Stimulated activated CD4-positive, alpha-beta T cell treated with anti-CD3 and anti-CD28 coated beads, Interleukin-4, amount 100 ng/mL, for 48 hours (primary cell): Measurements from ENCODE around the gene EPHB2.
"Not testable (repeated sequence)": the region's sequence is repeated elsewhere in the genome, so short reads cannot be mapped to it uniquely, and the experiment has no call there.

Experiments
- DNase-seq, 2 donors: peaks; one replicate each; pipeline ENCODE4 v3.0.0-alpha.2; 2020; ENCODE audit warnings: low read depth in 2 of 2

Gene EPHB2

GRCh38 chr1:22710701-22711049, at the start of gene EPHB2:
Gene EPHB2 (plus strand): TSS chr1:22710839. CDS start chr1:22710983, 144 bp downstream.
- peak in 1 of 2 donors; percentile 13 for DNase-seq

DNA sequence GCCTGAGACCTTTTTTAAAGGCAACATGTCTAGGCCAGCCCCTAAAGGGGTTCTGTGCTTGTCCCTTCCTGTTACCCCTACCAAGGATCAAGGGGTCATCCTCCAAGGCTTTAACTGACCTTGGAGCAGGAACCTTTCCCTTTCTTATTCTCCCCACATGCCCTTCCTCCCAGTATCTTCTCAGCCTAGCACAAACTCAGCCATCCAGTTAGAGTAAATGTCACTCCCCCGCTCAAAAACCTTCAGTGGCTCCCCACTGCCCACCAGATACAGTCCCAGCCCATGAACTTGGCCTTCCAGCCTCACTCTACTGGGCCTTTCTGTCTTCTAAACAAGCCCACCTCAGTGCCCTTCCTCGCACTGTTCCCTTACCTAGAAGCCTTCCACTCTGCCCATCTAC, 48.8 kb upstream of the EPHB2 start:
- no peak for DNase-seq

- no peak for DNase-seq
Observed at GRCh38 chr1:22662318-22662717, 48.3 kb upstream of the EPHB2 start.

DNA sequence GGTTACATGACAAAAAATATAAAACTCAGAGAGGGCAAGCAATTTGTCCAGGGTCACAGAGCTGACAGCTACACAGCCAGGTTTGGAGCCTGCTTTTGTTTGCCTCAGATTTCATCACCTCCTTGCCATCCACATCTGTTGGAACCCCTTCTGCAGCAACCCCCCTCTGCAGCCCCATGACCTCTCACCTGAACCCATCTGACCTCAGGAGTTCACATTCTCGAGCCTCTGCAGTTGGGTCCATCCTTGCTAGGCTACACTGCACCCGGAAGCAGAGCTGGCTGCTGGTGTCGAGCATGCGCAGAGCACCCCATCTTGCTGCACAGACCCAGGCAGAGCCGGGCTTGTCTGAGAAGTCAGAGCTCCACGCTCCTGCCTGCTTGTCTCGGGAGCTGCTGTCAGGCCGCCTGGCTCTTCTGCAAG, 47.6 kb upstream of the EPHB2 start:
- DNase-seq: no peak

DNA sequence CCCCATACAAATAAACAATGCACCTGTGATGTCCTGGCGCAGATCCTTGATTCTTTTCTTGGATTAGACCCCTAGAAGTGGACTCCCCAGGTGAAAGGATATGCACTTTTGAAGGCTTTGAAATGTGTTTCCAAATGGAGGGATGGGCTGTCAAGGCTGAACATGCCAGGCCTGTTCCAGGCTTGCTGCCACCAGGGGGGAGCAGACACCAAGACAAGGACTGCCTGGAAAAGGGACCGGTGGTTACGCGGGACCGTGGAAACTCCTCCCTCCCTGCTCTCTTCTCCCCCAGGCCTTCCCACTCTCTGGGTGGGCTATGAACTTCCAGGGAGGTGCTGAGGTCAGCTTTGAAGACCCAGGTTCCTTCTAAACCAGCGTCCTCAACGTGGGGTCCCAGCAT, 44.9 kb upstream of the EPHB2 start:
- DNase-seq: no peak

GRCh38 chr1:22666412-22666811, 44.2 kb upstream of the EPHB2 start:
- no peak for DNase-seq

DNA sequence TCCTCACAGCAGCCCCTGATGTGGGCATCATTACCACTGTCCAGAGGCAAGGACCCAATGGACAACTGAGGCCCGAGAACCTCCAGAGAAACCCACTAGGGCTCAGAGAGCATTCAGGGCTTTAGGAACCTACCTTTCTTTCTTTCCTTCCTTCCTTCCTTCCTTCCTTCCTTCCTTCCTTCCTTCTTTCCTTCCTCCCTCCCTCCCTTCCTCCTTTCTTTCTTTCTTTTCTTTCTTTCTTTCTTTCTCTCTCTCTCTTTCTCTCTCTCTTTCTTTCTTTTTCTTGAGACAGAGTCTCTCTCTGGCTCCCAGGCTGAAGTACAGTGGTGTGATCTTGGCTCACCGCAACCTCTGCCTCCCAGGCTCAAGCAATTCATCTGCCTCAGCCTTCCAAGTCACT, 41.8 kb upstream of the EPHB2 start:
- not testable (repeated sequence) for DNase-seq

DNA sequence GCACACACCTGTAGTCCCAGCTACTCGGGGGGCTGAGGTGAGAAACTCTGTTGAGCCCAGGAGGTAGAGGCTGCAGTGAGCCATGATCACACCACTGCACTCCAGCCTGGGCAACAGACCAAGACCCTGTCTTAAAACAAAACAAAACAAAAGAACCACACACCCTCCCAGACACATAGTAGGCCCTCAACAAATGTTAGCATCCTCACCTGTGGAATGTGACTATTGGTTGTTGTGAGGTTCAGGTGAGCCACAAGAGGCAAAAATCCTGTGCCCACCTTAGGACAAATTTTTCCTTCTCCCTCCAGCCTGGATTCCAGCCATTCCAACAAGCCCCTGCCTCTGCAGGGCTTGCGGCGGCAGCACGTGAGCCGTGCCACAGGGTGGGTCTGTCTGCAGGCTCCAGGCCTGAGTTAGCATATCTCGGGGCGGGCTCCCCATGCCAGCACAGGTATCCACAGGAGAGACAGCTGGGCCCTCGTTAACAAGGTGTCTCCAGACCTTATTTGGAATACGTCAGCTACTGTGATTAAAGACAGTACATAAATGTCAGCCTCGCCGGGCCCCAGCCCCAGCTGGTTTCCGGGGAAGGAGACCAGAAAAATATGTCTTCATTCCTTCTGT, 40.2 kb upstream of the EPHB2 start:
- DNase-seq: no peak

- no peak for DNase-seq
Observed at GRCh38 chr1:22671999-22672398, 38.6 kb upstream of the EPHB2 start.

DNA sequence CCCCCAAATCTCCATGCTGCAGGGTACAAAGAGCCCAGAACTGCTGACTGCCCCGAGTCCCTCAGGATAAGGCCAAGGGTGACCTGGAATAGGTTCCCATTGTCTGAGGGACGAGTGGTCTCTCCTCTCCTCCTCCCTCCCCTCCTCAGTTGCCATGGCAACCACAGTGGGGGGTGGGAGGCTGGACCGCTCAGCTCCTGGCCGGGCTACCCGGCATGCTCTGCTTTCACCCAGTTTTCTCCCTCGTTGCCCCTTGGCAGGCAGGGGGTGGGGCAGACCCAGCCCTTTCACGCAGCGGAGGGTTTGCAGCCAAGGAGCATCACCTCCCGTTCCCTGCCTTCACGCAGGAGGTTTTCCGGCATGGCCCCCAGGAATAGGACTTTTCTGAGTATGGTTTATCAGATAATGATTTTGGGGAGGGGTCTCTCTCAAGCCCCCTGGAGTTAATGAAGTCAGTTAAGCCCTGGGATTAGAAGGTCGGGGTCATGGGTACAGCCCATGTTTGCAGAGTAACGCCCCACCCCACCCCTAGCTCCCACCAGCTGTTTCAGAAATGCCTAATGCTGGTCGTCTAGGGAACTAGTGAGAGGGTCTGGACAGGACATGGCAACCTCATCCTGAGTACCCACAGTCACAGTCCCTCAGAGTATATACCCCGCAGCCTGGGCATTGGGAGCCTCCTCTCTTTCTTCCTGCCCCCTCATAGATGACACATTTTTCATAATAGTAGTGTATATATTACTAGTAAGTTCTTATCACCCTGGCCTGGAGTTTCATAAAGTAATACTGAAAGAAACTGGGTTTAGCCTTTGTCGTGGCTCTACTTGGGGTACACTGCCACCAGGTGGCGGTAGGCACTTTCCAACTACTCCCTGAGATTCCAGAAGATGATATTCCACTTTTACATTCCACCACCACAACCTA, 36.9 kb upstream of the EPHB2 start:
- DNase-seq: peak; percentile 28 to 32

DNA sequence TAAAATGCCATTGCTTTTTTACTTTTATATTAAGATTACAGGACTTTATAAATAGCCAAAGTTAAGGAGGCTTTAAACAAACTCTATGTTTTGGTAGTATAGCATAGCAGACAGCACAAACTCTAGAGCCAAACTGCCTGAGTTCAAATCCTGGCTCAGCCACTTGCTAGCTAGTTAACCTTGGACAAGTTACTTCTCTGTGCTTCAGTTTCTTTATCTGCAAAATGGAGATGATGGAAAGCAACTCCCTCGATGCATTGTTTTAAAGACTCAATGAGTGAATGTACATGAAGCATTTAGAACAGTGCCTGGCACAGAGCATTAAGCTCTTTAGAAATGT, 36.3 kb upstream of the EPHB2 start:
- no peak for DNase-seq

- not testable (repeated sequence) for DNase-seq
Observed at GRCh38 chr1:22676151-22676550, 34.5 kb upstream of the EPHB2 start.

DNA sequence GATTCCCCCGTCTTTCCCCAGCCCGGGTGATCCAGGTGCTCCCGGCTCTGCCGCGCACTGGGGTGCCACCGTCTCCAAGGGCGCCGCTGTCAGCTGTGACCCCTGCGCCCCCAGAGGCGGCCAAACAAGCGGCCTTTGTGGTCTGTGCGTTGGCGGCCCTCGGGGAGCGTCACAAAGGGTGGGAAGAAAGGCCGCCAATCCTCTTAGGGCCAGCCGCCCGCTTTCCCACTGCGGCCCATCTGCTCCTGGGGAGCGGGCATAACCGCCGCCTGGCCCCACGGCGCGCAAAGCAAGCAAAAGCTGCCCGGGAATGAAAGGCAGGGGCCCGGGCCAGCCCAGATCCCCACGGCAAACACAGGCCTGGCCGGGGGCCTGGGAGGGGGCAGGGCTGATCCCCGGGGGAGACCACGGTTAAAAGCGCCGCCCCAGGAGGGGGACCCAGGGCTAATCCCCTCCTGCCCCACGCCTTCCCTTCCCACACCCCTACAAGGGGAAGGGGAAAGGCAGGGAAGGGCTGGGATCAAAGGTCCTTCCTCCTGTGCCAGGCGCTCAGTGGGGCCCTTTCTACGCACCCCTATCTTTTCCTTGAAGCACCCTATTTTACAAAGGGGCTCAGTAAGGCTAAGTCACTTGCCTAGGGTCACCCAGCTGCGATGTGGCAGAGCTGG, 33.6 kb upstream of the EPHB2 start:
- DNase-seq: no peak

- DNase-seq: no peak
Observed at GRCh38 chr1:22677931-22678896, 32.4 kb upstream of the EPHB2 start.

DNA sequence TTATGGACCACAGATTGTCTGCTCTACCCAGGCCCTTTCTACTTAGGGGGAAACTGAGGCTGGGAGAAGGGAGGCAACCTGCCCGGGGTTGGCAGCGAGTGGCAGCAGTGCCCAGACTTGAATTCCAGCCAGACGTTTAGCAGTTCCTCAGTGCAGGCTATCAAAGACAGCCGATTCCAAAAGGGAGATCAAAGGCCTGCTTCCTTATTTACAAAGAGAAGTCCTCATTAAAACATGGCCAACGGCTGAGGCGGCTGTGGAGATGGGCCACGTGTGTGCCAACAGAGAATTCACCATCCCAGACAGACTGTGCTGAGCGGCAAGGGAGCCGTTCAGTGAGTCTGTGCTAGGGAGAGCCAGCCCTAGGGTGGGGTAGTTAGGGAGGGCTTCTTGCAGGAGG, 29.9 kb upstream of the EPHB2 start:
- DNase-seq: no peak

- no peak for DNase-seq
Observed at GRCh38 chr1:22681556-22682276, 28.9 kb upstream of the EPHB2 start.

GRCh38 chr1:22683547-22683946, 27.1 kb upstream of the EPHB2 start:
- no peak for DNase-seq

- DNase-seq: no peak
Observed at GRCh38 chr1:22685591-22686059, 25.0 kb upstream of the EPHB2 start.

DNA sequence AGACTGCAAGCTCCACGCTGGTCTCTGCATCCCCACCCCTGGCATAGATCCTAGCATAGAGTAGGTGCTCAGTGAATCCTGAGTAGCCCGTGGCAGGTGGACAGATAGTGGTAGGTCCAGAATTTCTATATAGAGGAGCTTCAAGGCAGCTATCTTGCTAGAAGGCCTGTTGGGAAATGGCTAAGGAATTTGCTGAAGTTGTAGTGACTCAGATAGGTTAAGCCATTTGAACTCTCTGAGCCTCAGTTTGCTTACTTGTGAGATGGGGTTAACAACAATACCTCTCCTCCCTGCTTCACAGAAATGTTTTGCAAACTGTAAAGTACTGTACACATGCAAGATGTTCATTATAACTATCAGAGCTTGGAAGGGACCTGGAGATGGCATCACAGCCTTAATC, 23.4 kb upstream of the EPHB2 start:
- no peak for DNase-seq

DNA sequence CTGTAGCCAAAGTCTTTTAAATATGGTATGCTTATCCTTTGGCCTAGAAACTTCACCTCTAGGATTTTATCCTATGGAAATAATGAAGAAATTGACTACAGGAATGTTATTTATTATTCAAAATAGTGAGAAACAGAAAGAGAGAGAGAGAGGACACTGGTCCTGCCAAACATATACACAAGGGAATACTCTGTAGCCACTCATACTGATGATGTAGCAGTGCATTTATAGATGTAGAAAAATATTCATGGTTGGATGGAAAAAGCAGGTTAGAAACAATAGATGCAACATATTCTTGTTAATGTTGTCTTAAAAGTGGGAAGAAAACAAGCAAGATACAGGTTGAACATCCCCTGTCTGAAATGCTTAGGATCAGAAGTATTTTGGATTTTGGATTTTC, 22.2 kb upstream of the EPHB2 start:
- no peak for DNase-seq

GRCh38 chr1:22689505-22689904, 21.1 kb upstream of the EPHB2 start:
- DNase-seq: no peak
